ENCODE data around the gene INPP5A. TPM values are rescaled to one million over a fixed set of nuclear protein-coding genes. Genes with fewer than 3 reads are reported as not detected.

The INPP5A gene
- total RNA-seq, 1 experiment from 2014 or later: 12.3 TPM

DNA sequence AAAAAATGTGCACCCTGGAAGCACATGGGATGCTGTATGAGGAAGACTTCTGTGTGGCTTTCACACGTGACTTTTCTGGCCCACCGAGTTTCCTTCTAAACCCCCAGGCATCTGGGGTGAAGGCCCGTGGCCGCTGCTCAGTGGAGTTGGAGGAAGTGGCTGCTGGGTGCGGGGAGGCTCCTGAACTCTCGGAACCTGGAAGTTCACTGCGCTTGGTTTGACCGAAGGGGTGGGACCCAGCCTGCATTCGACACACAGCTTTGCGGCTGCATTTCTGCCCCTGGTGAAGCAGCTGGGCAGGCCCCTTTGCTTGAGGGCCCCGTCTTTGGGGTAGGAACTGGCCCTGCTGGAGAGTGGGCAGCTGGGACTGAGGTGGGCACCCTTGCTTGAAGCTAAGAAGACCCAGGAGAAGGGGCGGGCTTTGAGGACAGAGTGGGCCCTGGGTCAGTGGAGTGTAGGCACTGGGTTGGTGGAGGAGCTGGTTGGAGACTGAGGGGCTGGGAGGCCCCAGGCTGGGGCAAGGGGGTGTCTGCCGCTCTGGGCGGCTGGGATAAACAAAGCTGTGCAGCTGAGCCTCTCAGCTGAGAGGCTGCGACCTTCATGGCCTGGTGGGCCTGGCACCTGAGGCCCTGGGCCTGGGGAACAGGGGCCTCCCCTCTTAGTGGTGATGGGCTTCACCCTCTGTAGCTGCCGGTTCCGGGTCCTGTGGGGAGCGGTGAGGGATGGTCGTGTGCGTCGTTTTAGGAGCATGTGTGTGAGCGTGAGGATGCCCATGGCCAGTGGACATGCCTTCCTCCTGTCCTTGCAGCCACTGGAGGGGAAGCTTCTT lies 78.0 kb downstream of the INPP5A start:
- peaks cover 0 to 14% of the 10 kb centered on the region in 2 experiments; a peak in 2 of 4 replicates for H3K4me1 ChIP-seq (ENCODE audit: control insufficient read depth in 1 of 2, insufficient read depth in 2 of 2, low read length in 2 of 2)
- no peaks in the 10 kb centered on the region for H3K27me3 ChIP-seq (ENCODE audit: insufficient read depth, low read length)
- no peaks in the 10 kb centered on the region for H3K9me3 ChIP-seq (ENCODE audit: control insufficient read depth in 1 of 2, insufficient read depth in 1 of 2, low read depth in 1 of 2, low read length in 2 of 2)
- H3K36me3 ChIP-seq (ENCODE audit: control insufficient read depth in 1 of 2, insufficient read depth in 2 of 2, low read length in 2 of 2): no peaks in the 10 kb centered on the region
- BruUV-seq (replicated peaks): no TSS peak
- no peak overlapping the region for H3K4me2 ChIP-seq (ENCODE audit: low read length)
- CTCF ChIA-PET: no interaction called here
- no peak for ATAC-seq
- H3K9me2 ChIP-seq (ENCODE audit: insufficient read depth): no peaks in the 10 kb centered on the region
- intact Hi-C loops (cut with micrococcal nuclease): no loop called here
- TF ChIP-seq EZH2phosphoT487 (IDR thresholded peaks at IDR 0.05; ENCODE audit: borderline replicate concordance) (no peak), CTCF (IDR thresholded peaks at IDR 0.05 in 2 of 3, conservative IDR thresholded peaks at IDR 0.05 in 1 of 3; ENCODE audit: borderline replicate concordance in 1 of 3, insufficient read depth in 1 of 3, low read depth in 2 of 3, low read length in 2 of 3) (no peak), RAD21 (IDR thresholded peaks at IDR 0.05; ENCODE audit: low read depth) (no peak), JUND (IDR thresholded peaks at IDR 0.05) (no peak), POLR2A (IDR thresholded peaks at IDR 0.05; ENCODE audit: borderline replicate concordance, extremely low read depth, insufficient read depth, insufficient read length) (no peak)
- DNase-seq (ENCODE audit: low read depth, low spot score): no peak
- no peak overlapping the region for H3K4me3 ChIP-seq (replicated peaks in 1 of 2; ENCODE audit: low read depth in 1 of 2, low read length in 2 of 2)
- no peak overlapping the region for H3K27ac ChIP-seq (ENCODE audit: low read depth, low read length)
- POLR2A ChIA-PET: no interaction called here
- no peak overlapping the region for H2AFZ ChIP-seq (ENCODE audit: low read depth, low read length, poor library complexity, severe bottlenecking)
- no peaks in the 10 kb centered on the region for H3K79me2 ChIP-seq (ENCODE audit: insufficient read depth, low read length)
- H4K20me1 ChIP-seq (ENCODE audit: insufficient read depth): no peaks in the 10 kb centered on the region
- RAD21 ChIA-PET (ENCODE audit: low non-redundant PET in 1 of 2, low total read pairs in 2 of 2, uncharacterized antibody in 2 of 2, unreplicated experiment in 2 of 2): no interaction called here
- H3K9ac ChIP-seq (ENCODE audit: low read length): no peak overlapping the region
